Testis (tissue), 3 donors: Measurements from ENCODE around the gene IFT25. TPM values are rescaled to one million over a fixed set of nuclear protein-coding genes. Genes with fewer than 3 reads are reported as not detected.

Experiments used
- DNase-seq: peaks from one replicate; pipeline ENCODE4 v3.0.0-alpha.2; 2019
- H3K27ac ChIP-seq, 2 donors: fragments of 200-600 bp; sonication (generic); one replicate each; pipeline ENCODE4 v1.5.1; 2019
- H3K27me3 ChIP-seq: fragments of 200-600 bp; sonication (generic); one replicate; pipeline ENCODE4 v1.5.1; 2019
- H3K36me3 ChIP-seq: fragments of 200-600 bp; sonication (generic); one replicate; pipeline ENCODE4 v1.5.1; 2017; ENCODE audit warnings: low read depth; ENCODE audit errors: missing control alignments
- H3K4me1 ChIP-seq: fragments of 200-600 bp; sonication (generic); one replicate; pipeline ENCODE4 v1.5.1; 2019
- H3K4me3 ChIP-seq, 2 donors: fragments of 200-600 bp; sonication (generic); one replicate each; pipeline ENCODE4 v1.5.1; 2017 to 2019
- H3K9me3 ChIP-seq: fragments of 200-600 bp; sonication (generic); one replicate; pipeline ENCODE4 v1.5.1; 2017
- CTCF ChIP-seq, 3 experiments: fragments of 450-650 bp in 2 of 3; fragments of 200-600 bp in 1 of 3; sonication (generic) in 1 of 3; IDR thresholded peaks; one replicate each; pipeline ENCODE4 v1.5.1; 2016 to 2019; ENCODE audit warnings: antibody characterized with exemption in 3 of 3, mild to moderate bottlenecking in 2 of 3, moderate library complexity in 1 of 3
- POLR2A ChIP-seq: fragments of 450-650 bp; IDR thresholded peaks from one replicate; pipeline ENCODE4 v1.6.1; 2017; ENCODE audit warnings: antibody characterized with exemption, mild to moderate bottlenecking, moderate library complexity
- WGBS, 2 donors: methylation state at CpG; one replicate each; pipeline ENCODE4 v1.1.5; 2018; 5-methylcytosine and 5-hydroxymethylcytosine counted together
- intact Hi-C: fragments of 100-400 bp; cut with DNase I; formaldehyde crosslinking; loops from one replicate; pipeline ENCODE4 v1.15.1; 2023; ENCODE audit warnings: low total_unique reads
- polyA plus RNA-seq: library from polyadenylated mRNA; stranded (reverse); fragments of 350-450 nt; fragmentation: Illumina TruSeq; extraction: RNeasy Lipid Tissue Mini Kit (QIAGEN cat#74804); gene quantifications from one replicate; pipeline ENCODE4 v1.2.3, GENCODE V29; 2014; ENCODE audit warnings: low read depth, low replicate concordance; ENCODE audit not compliant: insufficient read depth
- total RNA-seq, 2 donors: library from RNA; depleted of rRNA; stranded (reverse); fragments of >200 nt; gene quantifications; one replicate each; pipeline ENCODE4 v1.2.3, GENCODE V29; 2016

IFT25 gene
- total and polyA plus RNA-seq, 3 donors from 2014 or later = 28.1 to 43.7 (median 34.1) TPM

GRCh38 chr1:53934170-53934765 lies 11.2 kb downstream of the IFT25 start:
- Histone ChIP-seq H3K9me3 (no peaks in the 10 kb centered on the region), H3K36me3 (no peaks in the 10 kb centered on the region), H3K4me1 (no peaks in the 10 kb centered on the region), H3K27me3 (no peaks in the 10 kb centered on the region), H3K27ac (no peak overlapping the region), H3K4me3 (no peak overlapping the region)
- 95% methylated on average over 1 of the region's 1 CpG for WGBS, 2 donors
- intact Hi-C loops = no loop called here
- no peak for TF ChIP-seq CTCF (IDR thresholded peaks at IDR 0.05)
- no peak for TF ChIP-seq POLR2A
- DNase-seq = no peak

- H3K27ac ChIP-seq = no peak overlapping the region
- H3K36me3 ChIP-seq = no peaks in the 10 kb centered on the region
- WGBS, 2 donors = 97% methylated on average over 2 of the region's 2 CpGs
- TF ChIP-seq POLR2A (no peak), CTCF (IDR thresholded peaks at IDR 0.05) (no peak)
- H3K9me3 ChIP-seq = no peaks in the 10 kb centered on the region
- no peak overlapping the region for H3K4me3 ChIP-seq
- no peaks in the 10 kb centered on the region for H3K4me1 ChIP-seq
- intact Hi-C loops = no loop called here
- DNase-seq = no peak
- H3K27me3 ChIP-seq = no peaks in the 10 kb centered on the region
Observed at GRCh38 chr1:53931523-53931922, 14.0 kb downstream of the IFT25 start.

- no peak for DNase-seq
- H3K9me3 ChIP-seq = no peaks in the 10 kb centered on the region
- H3K4me3 ChIP-seq = no peak overlapping the region
- H3K4me1 ChIP-seq = no peaks in the 10 kb centered on the region
- H3K27ac ChIP-seq = no peak overlapping the region
- no peaks in the 10 kb centered on the region for H3K27me3 ChIP-seq
- intact Hi-C loops = no loop called here
- H3K36me3 ChIP-seq = no peaks in the 10 kb centered on the region
- 81 to 88% methylated on average over 3 of the region's 3 CpGs for WGBS, 2 donors
- TF ChIP-seq POLR2A (no peak), CTCF (IDR thresholded peaks at IDR 0.05) (no peak)
Observed at GRCh38 chr1:53930932-53931331, 14.6 kb downstream of the IFT25 start.

- intact Hi-C loops = no loop called here
- Histone ChIP-seq H3K9me3 (no peaks in the 10 kb centered on the region), H3K27ac (no peak overlapping the region), H3K36me3 (no peaks in the 10 kb centered on the region), H3K27me3 (no peaks in the 10 kb centered on the region), H3K4me3 (no peak overlapping the region), H3K4me1 (no peaks in the 10 kb centered on the region)
- TF ChIP-seq CTCF (IDR thresholded peaks at IDR 0.05) = no peak
- TF ChIP-seq POLR2A = no peak
- DNase-seq = no peak
- WGBS, 2 donors = 97 to 98% methylated on average over 2 of the region's 2 CpGs
Observed at GRCh38 chr1:53929246-53929960, 16.1 kb downstream of the IFT25 start.

- Histone ChIP-seq H3K27me3 (no peaks in the 10 kb centered on the region), H3K27ac (no peak overlapping the region), H3K4me3 (no peak overlapping the region), H3K36me3 (no peaks in the 10 kb centered on the region), H3K9me3 (no peaks in the 10 kb centered on the region), H3K4me1 (no peaks in the 10 kb centered on the region)
- intact Hi-C loops = no loop called here
- DNase-seq = no peak
- 95 to 96% methylated on average over 2 of the region's 2 CpGs for WGBS, 2 donors
- TF ChIP-seq POLR2A = no peak
- TF ChIP-seq CTCF (IDR thresholded peaks at IDR 0.05) = no peak
Observed at GRCh38 chr1:53927376-53927881, 18.1 kb downstream of the IFT25 start.
